Hematopoietic multipotent progenitor cell treated with erythropoietin and hydrocortisone succinate and interleukin-3 and kit ligand, for 15 days (in vitro differentiated cells): ENCODE data around the gene TIAM2.

Experiments used
- DNase-seq: peaks from one replicate; pipeline ENCODE4 v3.0.0-alpha.2; 2015; ENCODE audit warnings: low spot score

TIAM2 gene

GRCh38 chr6:155061381-155061780, 66.3 kb downstream of the TIAM2 start:
- DNase-seq = no peak

GRCh38 chr6:155062866-155063341, 67.8 kb downstream of the TIAM2 start:
- no peak for DNase-seq

- DNase-seq = no peak
Measured at GRCh38 chr6:155064303-155064702, 69.2 kb downstream of the TIAM2 start.

GRCh38 chr6:155066361-155066760, 71.2 kb downstream of the TIAM2 start:
- DNase-seq = no peak

GRCh38 chr6:155066921-155067680, 72.0 kb downstream of the TIAM2 start:
- DNase-seq = no peak

GRCh38 chr6:155067956-155068615, 73.0 kb downstream of the TIAM2 start:
- no peak for DNase-seq

- no peak for DNase-seq
Measured at GRCh38 chr6:155069543-155069942, 74.4 kb downstream of the TIAM2 start.

GRCh38 chr6:155075930-155076695, 81.0 kb downstream of the TIAM2 start:
- no peak for DNase-seq

GRCh38 chr6:155077331-155077730, 82.2 kb downstream of the TIAM2 start:
- no peak for DNase-seq

GRCh38 chr6:155077784-155078183, 82.7 kb downstream of the TIAM2 start:
- no peak for DNase-seq

- DNase-seq = peak; percentile 21
Measured at GRCh38 chr6:155078331-155078745, 83.2 kb downstream of the TIAM2 start.

GRCh38 chr6:155079985-155080452, 84.9 kb downstream of the TIAM2 start:
- no peak for DNase-seq

- DNase-seq = no peak
Measured at GRCh38 chr6:155080881-155081845, 86.0 kb downstream of the TIAM2 start.

- no peak for DNase-seq
Measured at GRCh38 chr6:155084431-155085123, 89.5 kb downstream of the TIAM2 start.

- DNase-seq = no peak
Measured at GRCh38 chr6:155085582-155086257, 90.6 kb downstream of the TIAM2 start.

- DNase-seq = no peak
Measured at GRCh38 chr6:155088856-155089255, 93.7 kb downstream of the TIAM2 start.

GRCh38 chr6:155089746-155090145, 94.6 kb downstream of the TIAM2 start:
- no peak for DNase-seq

- no peak for DNase-seq
Measured at GRCh38 chr6:155090166-155090565, 95.1 kb downstream of the TIAM2 start.

GRCh38 chr6:155091756-155092155, 96.6 kb downstream of the TIAM2 start:
- DNase-seq = no peak

- DNase-seq = no peak
Measured at GRCh38 chr6:155093430-155093829, 98.3 kb downstream of the TIAM2 start.
